ENCODE results near the gene PELI1.

DNA sequence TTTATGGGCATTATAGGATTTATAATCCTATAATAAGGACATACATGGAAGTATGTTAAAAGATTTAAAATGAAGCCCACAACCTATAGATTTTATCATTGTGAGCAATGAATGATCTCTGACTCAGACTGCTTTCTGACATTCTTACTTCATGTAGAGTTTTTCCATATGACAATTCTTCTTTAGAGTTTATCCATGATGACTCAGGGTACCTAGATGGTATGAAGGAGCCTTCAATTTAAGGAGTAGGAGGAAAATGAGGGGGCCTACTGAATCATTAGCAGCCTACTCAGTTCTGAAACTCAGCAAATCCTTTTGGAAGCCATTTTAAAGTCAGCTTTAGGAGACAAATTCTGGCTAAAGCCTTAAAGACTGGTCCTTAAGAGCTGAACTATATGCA, 10.4 kb downstream of the PELI1 start:
- no peak for TF ChIP-seq ZNF423 (CRISPR knock-in tag; IDR thresholded peaks at IDR 0.05)
- TF ChIP-seq ZNF232 (CRISPR knock-in tag; IDR thresholded peaks at IDR 0.05): no peak
- TF ChIP-seq, protein P1, sequence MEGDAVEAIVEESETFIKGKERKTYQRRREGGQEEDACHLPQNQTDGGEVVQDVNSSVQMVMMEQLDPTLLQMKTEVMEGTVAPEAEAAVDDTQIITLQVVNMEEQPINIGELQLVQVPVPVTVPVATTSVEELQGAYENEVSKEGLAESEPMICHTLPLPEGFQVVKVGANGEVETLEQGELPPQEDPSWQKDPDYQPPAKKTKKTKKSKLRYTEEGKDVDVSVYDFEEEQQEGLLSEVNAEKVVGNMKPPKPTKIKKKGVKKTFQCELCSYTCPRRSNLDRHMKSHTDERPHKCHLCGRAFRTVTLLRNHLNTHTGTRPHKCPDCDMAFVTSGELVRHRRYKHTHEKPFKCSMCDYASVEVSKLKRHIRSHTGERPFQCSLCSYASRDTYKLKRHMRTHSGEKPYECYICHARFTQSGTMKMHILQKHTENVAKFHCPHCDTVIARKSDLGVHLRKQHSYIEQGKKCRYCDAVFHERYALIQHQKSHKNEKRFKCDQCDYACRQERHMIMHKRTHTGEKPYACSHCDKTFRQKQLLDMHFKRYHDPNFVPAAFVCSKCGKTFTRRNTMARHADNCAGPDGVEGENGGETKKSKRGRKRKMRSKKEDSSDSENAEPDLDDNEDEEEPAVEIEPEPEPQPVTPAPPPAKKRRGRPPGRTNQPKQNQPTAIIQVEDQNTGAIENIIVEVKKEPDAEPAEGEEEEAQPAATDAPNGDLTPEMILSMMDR (IDR thresholded peaks at IDR 0.05): no peak

Data from WTC11 (cell line).